ENCODE measurements around the gene ANAPC13. TPM values are rescaled to one million over a fixed set of nuclear protein-coding genes. Genes with fewer than 3 reads are reported as not detected.
A peak's percentile ranks its signal among the peaks of the same experiment; 100 is the strongest.

ANAPC13 gene
- total RNA-seq, 4 donors from 2014 or later = 28.4 to 52.0 (median 35.9) TPM

- intact Hi-C loops (cut with DNase I; ENCODE audit: low total_unique reads) = no loop called here
- WGBS, 2 donors = 31 to 52% methylated on average over 1 of the region's 1 CpG
Measured at GRCh38 chr3:134466331-134466730, 19.5 kb downstream of the ANAPC13 start.

GRCh38 chr3:134464689-134465365, 21.0 kb downstream of the ANAPC13 start:
- DNase-seq (ENCODE audit: low spot score in 2 of 2) = no peak
- WGBS, 2 donors = 69 to 70% methylated on average over 8 of the region's 8 CpGs
- TF ChIP-seq POLR2A (IDR thresholded peaks at IDR 0.05) (no peak), CTCF (IDR thresholded peaks at IDR 0.05) (no peak)
- no peak overlapping the region for H3K4me3 ChIP-seq (ENCODE audit: low read depth, poor library complexity, severe bottlenecking)
- intact Hi-C loops (cut with DNase I; ENCODE audit: low total_unique reads) = no loop called here

More at GRCh38 chr3:134466331-134466730, 19.5 kb downstream of the ANAPC13 start:
- no peak for DNase-seq (ENCODE audit: low spot score in 2 of 2)
- no peak for TF ChIP-seq CTCF (IDR thresholded peaks at IDR 0.05)
- no peak for TF ChIP-seq POLR2A (IDR thresholded peaks at IDR 0.05)
- no peak overlapping the region for H3K4me3 ChIP-seq (ENCODE audit: low read depth, poor library complexity, severe bottlenecking)

GRCh38 chr3:134464064-134464688, 21.6 kb downstream of the ANAPC13 start:
- intact Hi-C loops (cut with DNase I; ENCODE audit: low total_unique reads) = no loop called here
- no peak for TF ChIP-seq POLR2A (IDR thresholded peaks at IDR 0.05)
- TF ChIP-seq CTCF (IDR thresholded peaks at IDR 0.05) = no peak
- no peak overlapping the region for H3K4me3 ChIP-seq (ENCODE audit: low read depth, poor library complexity, severe bottlenecking)
- DNase-seq (ENCODE audit: low spot score in 2 of 2) = peak; percentile 74 to 94
- WGBS, 2 donors = 32 to 50% methylated on average over 13 of the region's 13 CpGs

GRCh38 chr3:134463676-134464063, 22.1 kb downstream of the ANAPC13 start:
- intact Hi-C loops (cut with DNase I; ENCODE audit: low total_unique reads) = no loop called here
- no peak overlapping the region for H3K4me3 ChIP-seq (ENCODE audit: low read depth, poor library complexity, severe bottlenecking)
- DNase-seq (ENCODE audit: low spot score in 2 of 2) = no peak
- TF ChIP-seq POLR2A (IDR thresholded peaks at IDR 0.05) = no peak
- no peak for TF ChIP-seq CTCF (IDR thresholded peaks at IDR 0.05)
- WGBS, 2 donors = 62 to 69% methylated on average over 4 of the region's 4 CpGs

GRCh38 chr3:134462331-134462941, 23.3 kb downstream of the ANAPC13 start:
- intact Hi-C loops (cut with DNase I; ENCODE audit: low total_unique reads) = no loop called here
- no peak for DNase-seq (ENCODE audit: low spot score in 2 of 2)
- TF ChIP-seq CTCF (IDR thresholded peaks at IDR 0.05) = no peak
- no peak for TF ChIP-seq POLR2A (IDR thresholded peaks at IDR 0.05)
- WGBS, 2 donors = 45 to 46% methylated on average over 5 of the region's 5 CpGs
- no peak overlapping the region for H3K4me3 ChIP-seq (ENCODE audit: low read depth, poor library complexity, severe bottlenecking)
